ENCODE data around the gene PIPOX.

- TF ChIP-seq CTCF (IDR thresholded peaks at IDR 0.05) (no peak), POLR2AphosphoS5 (IDR thresholded peaks at IDR 0.05) (no peak), EP300 (IDR thresholded peaks at IDR 0.05; ENCODE audit: low read depth) (no peak), POLR2A (IDR thresholded peaks at IDR 0.05) (no peak)
Observed at GRCh38 chr17:29078183-29079045, 35.5 kb downstream of the PIPOX start.
